ENCODE results near the gene PGF. TPM values are rescaled to one million over a fixed set of nuclear protein-coding genes. Genes with fewer than 3 reads are reported as not detected.

Gene PGF
- total RNA-seq, 1 experiment from 2014 or later: 6.9 TPM

DNA sequence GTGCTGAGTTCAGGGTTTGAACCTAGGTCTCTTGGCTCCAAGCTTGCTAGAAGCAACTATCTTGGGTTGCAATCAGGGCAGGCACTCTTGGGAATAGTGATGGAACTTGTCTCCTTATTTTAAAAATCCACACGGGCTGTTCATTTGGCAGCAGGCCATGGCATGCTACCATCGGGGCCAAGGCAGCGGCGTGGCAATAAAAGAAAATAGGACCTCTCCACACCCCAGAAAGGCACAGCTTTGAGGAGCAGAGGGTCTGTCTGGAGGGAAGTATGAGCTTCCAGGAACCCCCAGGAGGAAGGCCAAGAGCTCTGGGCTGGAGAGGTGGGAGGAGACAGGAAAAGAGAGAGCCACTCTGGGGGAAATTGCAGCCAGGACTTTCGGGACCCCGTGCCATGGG, 47.7 kb downstream of the PGF start:
- no peak for DNase-seq
- Histone ChIP-seq H3K36me3 (replicated peaks; ENCODE audit: control insufficient read depth, insufficient read depth, low read length) (peaks cover 10% of the 10 kb centered on the region), H3K4me3 (ENCODE audit: insufficient read depth, low read depth, low read length) (no peak overlapping the region), H3K27me3 (ENCODE audit: control insufficient read depth, insufficient read depth, low read length) (no peaks in the 10 kb centered on the region)

GRCh38 chr14:74906925-74907521, 48.4 kb downstream of the PGF start:
- Histone ChIP-seq H3K36me3 (replicated peaks; ENCODE audit: control insufficient read depth, insufficient read depth, low read length) (peaks cover 15% of the 10 kb centered on the region), H3K27me3 (ENCODE audit: control insufficient read depth, insufficient read depth, low read length) (no peaks in the 10 kb centered on the region), H3K4me3 (ENCODE audit: insufficient read depth, low read depth, low read length) (no peak overlapping the region)
- DNase-seq: peak; percentile 76

GRCh38 chr14:74905595-74906142, 49.7 kb downstream of the PGF start:
- DNase-seq: peak; percentile 92
- Histone ChIP-seq H3K4me3 (ENCODE audit: insufficient read depth, low read depth, low read length) (no peak overlapping the region), H3K27me3 (ENCODE audit: control insufficient read depth, insufficient read depth, low read length) (no peaks in the 10 kb centered on the region), H3K36me3 (replicated peaks; ENCODE audit: control insufficient read depth, insufficient read depth, low read length) (peaks cover 26% of the 10 kb centered on the region)

GRCh38 chr14:74904635-74905503, 50.5 kb downstream of the PGF start:
- Histone ChIP-seq H3K4me3 (ENCODE audit: insufficient read depth, low read depth, low read length) (no peak overlapping the region), H3K27me3 (ENCODE audit: control insufficient read depth, insufficient read depth, low read length) (no peaks in the 10 kb centered on the region), H3K36me3 (replicated peaks; ENCODE audit: control insufficient read depth, insufficient read depth, low read length) (peaks cover 33% of the 10 kb centered on the region)
- no peak for DNase-seq

- H3K4me3 ChIP-seq (ENCODE audit: insufficient read depth, low read depth, low read length): no peak overlapping the region
- no peak for DNase-seq
- no peaks in the 10 kb centered on the region for H3K27me3 ChIP-seq (ENCODE audit: control insufficient read depth, insufficient read depth, low read length)
- peaks cover 50% of the 10 kb centered on the region for H3K36me3 ChIP-seq (replicated peaks; ENCODE audit: control insufficient read depth, insufficient read depth, low read length)
Measured at GRCh38 chr14:74902941-74903705, 52.3 kb downstream of the PGF start.

DNA sequence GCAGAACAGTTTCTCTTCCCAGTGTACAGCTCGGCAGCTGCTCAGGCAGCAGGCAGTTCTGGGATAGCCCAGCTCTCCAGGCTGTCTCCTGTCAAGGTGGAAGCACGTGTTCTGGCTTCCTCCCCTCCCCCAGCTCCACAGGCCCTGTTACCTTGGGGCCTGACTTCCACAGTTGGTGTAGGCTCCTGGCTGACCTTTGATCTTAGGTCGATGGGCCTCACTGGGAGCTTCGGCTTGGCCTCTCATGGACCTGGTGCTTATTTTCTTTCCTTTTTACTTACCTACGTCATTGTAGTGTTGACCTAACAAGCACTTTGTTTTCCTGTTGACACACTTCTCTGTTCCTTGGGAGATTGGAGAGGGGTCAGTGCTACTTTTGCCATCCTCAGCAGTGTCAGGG, 56.7 kb downstream of the PGF start:
- Histone ChIP-seq H3K27me3 (ENCODE audit: control insufficient read depth, insufficient read depth, low read length) (no peaks in the 10 kb centered on the region), H3K4me3 (ENCODE audit: insufficient read depth, low read depth, low read length) (no peak overlapping the region), H3K36me3 (replicated peaks; ENCODE audit: control insufficient read depth, insufficient read depth, low read length) (peaks cover 71% of the 10 kb centered on the region)
- DNase-seq: no peak

- Histone ChIP-seq H3K4me3 (ENCODE audit: insufficient read depth, low read depth, low read length) (no peak overlapping the region), H3K27me3 (ENCODE audit: control insufficient read depth, insufficient read depth, low read length) (no peaks in the 10 kb centered on the region), H3K36me3 (replicated peaks; ENCODE audit: control insufficient read depth, insufficient read depth, low read length) (peaks cover 74% of the 10 kb centered on the region)
- no peak for DNase-seq
Measured at GRCh38 chr14:74898083-74898482, 57.3 kb downstream of the PGF start.

- Histone ChIP-seq H3K27me3 (ENCODE audit: control insufficient read depth, insufficient read depth, low read length) (no peaks in the 10 kb centered on the region), H3K4me3 (ENCODE audit: insufficient read depth, low read depth, low read length) (no peak overlapping the region), H3K36me3 (replicated peaks; ENCODE audit: control insufficient read depth, insufficient read depth, low read length) (peaks cover 74% of the 10 kb centered on the region)
- DNase-seq: no peak
Measured at GRCh38 chr14:74897642-74898041, 57.8 kb downstream of the PGF start.

DNA sequence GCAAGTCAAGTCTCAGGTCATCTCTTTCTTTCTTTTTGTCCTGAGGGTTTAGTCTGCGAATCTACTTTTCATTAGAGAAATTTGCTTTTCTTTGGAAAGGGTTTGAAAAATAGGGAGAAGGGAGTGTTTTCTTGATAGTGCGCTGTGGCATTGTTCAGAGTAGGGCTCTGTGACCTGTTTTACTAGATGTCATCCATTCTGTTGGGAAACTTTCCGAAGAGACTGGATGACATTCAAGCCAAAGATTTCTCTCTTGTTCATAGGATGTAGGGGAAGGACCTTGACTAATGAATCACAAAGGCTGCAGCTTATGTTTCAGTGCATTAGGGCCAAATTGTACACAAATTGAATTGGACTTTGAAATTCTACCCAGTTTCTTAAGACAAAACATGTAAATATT, 59.0 kb downstream of the PGF start:
- DNase-seq: no peak
- Histone ChIP-seq H3K4me3 (ENCODE audit: insufficient read depth, low read depth, low read length) (no peak overlapping the region), H3K27me3 (ENCODE audit: control insufficient read depth, insufficient read depth, low read length) (no peaks in the 10 kb centered on the region), H3K36me3 (replicated peaks; ENCODE audit: control insufficient read depth, insufficient read depth, low read length) (peaks cover 75% of the 10 kb centered on the region)

DNA sequence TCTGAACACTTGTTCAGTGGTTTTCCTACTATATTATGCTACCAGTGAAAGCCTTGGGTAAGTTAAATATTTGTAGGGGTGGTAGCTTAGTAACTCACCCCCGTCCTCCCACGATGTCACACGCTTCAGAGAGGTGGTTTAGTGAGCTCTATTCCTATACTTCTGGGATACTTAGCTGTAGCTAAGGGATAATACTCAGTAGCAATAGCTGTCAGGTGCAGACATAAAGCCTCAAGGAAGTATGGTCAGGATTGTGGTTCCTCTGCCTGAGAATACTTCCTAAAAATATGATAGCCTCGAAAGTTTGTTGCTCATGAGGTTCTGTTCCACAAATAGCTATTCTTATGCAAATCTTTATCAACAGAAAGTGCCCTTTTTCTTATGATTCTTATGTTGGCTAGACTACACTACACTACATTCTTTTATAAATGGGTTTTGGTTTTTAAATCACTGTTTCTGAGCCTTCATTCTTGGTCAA, 61.7 kb downstream of the PGF start:
- Histone ChIP-seq H3K36me3 (replicated peaks; ENCODE audit: control insufficient read depth, insufficient read depth, low read length) (peaks cover 60% of the 10 kb centered on the region), H3K4me3 (ENCODE audit: insufficient read depth, low read depth, low read length) (no peak overlapping the region), H3K27me3 (ENCODE audit: control insufficient read depth, insufficient read depth, low read length) (no peaks in the 10 kb centered on the region)
- DNase-seq: no peak

DNA sequence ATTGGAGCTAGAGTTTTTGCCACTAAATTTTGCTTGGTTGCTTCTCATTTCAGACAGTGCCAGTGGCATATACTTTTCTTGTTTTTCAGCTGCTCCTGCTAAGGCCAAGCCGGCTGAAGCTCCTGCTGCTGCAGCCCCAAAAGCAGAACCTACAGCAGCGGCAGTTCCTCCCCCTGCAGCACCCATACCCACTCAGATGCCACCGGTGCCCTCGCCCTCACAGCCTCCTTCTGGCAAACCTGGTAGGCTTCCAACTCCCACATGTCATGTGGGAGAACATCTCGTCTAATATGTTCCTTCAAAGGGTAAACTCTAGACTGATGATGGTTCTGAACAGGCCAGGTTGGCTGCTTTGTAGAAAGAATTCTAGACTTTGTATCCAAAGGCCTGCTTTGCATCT, 62.7 kb downstream of the PGF start:
- H3K4me3 ChIP-seq (ENCODE audit: insufficient read depth, low read depth, low read length): no peak overlapping the region
- H3K36me3 ChIP-seq (replicated peaks; ENCODE audit: control insufficient read depth, insufficient read depth, low read length): peaks cover 53% of the 10 kb centered on the region
- H3K27me3 ChIP-seq (ENCODE audit: control insufficient read depth, insufficient read depth, low read length): no peaks in the 10 kb centered on the region
- no peak for DNase-seq

DNA sequence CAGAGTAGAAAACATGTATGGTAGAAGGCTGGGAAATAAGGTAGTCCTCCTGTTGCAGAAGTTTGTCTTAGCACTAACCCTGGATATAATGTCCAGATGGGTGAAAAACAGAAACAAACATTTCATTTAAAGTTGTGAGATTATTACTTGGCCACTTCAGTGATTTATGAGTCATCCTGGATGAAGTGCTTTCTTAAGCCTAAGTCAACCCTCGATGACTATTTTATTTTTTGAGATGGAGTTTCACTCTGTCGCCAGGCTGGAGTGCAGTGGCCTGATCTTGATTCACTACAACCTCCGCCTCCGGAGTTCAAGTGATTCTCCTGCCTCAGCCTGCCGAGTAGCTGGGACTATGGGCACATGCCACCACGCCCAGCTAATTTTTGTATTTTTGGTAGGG, 63.5 kb downstream of the PGF start:
- no peak overlapping the region for H3K4me3 ChIP-seq (ENCODE audit: insufficient read depth, low read depth, low read length)
- peaks cover 47% of the 10 kb centered on the region for H3K36me3 ChIP-seq (replicated peaks; ENCODE audit: control insufficient read depth, insufficient read depth, low read length)
- H3K27me3 ChIP-seq (ENCODE audit: control insufficient read depth, insufficient read depth, low read length): no peaks in the 10 kb centered on the region
- DNase-seq: no peak
